Measurements from ENCODE around the gene MFAP4.

DNA sequence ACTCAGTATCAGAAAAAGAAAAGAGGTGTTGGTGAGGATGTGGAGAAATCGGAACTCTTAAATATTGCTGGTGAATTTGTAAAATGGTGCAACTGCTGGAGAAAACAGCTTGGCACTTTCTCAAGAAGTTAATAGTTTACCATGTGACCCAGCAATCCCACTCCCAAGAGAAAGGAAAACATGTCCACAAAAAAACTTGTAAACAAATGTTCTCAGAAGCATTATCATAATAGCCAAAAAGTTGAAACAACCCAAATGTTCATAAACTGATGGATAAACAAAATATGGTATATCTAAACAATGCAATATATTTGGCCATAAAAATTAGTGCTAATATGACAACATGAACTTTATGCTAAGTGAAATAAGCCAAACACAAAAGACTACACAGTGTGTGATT, 11.3 kb downstream of the MFAP4 start:
- TF ChIP-seq CTCF (IDR thresholded peaks at IDR 0.05 in 8 of 11, conservative IDR thresholded peaks at IDR 0.05 in 3 of 11): no peak
- no peak for TF ChIP-seq POLR2A (IDR thresholded peaks at IDR 0.05)

All from spleen (tissue), 7 donors.